GM18517 (cell line): ENCODE measurements around the gene KRTAP1-4.
"Not testable (repeated sequence)": the region's sequence is repeated elsewhere in the genome, so short reads cannot be mapped to it uniquely, and the experiment has no call there.

ENCODE experiments used
- ATAC-seq: cut with Tn5 transposase; IDR thresholded peaks from one replicate; pipeline ENCODE4 v1.9.1; 2021; ENCODE audit warnings: mild to moderate bottlenecking, moderate library complexity; ENCODE audit not compliant: unreplicated experiment

Gene KRTAP1-4

DNA sequence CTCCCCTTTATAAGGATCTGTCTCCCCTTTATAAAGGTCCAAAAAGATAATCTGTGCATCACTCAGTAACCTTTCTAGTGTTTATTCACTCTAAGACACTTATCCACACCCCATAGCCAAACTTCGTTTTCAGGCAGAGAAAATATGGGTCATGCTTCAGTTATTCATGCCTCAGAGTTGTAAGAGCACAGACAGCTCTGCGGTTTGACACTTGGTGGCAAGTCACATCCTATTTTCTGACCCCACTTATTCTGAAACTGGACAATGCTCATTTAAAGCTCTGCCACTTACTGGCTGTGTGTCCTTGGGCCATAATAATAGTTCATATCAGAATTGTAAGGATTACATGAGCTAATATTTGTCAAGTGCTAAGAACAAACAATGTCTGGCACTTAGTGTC, 19.1 kb upstream of the KRTAP1-4 start:
- no peak for ATAC-seq

DNA sequence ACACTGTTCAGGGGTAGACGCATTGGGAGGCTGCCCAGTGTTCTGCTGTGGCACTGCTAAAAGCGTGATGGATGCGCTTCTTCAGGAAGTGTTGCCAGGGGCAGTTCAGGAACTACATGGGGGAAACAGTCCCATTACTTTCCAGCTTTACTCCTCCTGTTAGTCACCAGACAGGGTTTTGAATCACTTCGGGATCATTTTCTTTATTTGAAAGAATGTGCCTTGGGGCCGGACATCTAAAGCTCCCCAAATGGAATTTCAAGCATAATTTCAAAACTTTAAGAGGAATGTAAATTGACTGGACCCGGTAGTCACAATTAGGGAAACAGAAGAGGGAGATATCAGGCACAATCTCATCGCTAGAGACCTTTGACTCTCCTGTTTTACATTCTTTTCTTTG, 18.4 kb upstream of the KRTAP1-4 start:
- ATAC-seq = no peak

GRCh38 chr17:41046735-41047465, 16.9 kb upstream of the KRTAP1-4 start, which contains the start of gene KRTAP2-1:
Gene KRTAP2-1 (minus strand): TSS chr17:41047316. CDS start chr17:41047267, 49 bp downstream.
- not testable (repeated sequence) for ATAC-seq

DNA sequence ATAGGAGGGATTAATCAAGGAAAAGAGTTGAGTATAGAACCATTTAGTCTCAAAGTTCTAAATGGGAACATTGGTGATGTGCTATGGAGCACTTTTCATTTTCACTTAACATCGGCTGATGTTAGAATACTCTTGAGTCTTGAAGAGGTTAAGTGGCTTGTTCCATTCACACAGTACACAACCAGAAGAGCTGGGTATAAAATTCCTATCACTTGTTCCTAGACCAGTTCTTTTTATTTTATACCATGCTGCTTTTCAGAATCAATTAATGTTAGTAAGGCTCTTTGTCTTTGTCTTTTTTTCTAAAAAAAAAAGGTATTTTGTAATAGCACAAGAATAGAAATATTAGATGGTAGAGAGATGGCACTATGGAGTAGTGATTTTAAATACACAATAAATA, 13.0 kb upstream of the KRTAP1-4 start:
- no peak for ATAC-seq

DNA sequence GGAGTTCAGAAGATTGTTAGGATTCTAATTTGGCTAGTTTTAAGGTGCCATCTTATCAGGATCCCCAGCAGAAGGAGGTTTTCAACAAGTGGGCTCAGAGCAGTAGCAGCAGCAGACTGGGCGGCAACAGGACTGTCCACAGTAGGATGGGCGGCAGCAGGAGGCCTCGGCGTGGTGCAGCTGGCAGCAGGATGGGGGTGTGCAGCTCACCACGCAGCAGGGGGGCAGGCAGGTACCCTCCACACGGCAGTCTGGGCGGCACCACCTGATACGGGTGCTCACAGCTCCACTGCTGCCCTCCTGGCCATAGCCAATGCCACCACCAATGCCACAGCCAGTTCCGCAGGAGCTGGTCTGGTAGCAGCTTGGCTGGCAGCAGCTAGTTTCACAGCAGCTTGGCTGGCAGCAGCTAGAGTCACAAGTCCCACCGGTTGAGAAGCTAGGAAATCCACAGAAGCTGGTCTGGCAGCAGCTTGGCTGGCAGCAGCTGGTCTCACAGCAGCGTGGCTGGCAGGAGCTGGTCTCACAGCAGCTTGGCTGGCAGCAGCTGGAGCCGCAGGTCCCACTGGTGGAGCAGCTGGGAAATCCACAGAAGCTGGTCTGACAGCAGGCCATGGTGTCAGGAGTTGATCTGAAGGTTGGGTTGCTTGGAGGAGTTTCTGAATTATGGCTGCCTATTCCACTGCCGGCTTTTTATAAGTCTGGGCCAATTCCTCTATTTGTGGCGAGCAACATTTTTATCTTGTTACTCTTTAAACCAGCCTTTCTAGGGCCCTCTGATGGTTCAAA, 11.0 kb upstream of the KRTAP1-4 start, which contains the start of gene KRTAP1-1:
Gene KRTAP1-1 (minus strand): TSS at position 668 of the 789 bp plus-strand sequence. CDS start 53 bp downstream, at position 615.
- ATAC-seq = not testable (repeated sequence)

DNA sequence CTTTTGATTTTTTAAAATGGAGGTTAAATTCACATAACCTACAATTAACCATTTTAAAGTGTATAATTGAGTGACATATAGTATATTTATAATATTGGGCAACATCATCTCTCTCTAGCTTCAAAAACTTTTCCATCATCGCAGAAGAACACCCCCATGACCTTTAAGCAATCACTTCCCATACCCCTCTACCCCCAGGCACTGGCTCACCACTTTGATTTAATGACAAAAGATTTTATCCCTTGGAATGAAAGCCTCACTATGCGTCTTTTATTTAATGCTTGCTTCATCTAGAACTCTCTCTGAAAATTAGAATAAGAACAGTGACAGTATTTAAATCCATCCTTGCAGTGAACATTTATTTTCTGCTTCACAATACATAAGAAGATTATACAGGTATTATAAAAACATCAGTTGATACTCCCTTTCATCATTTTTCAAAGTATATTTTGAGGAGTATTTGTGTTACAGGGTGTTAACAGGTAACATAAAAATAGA, 7.9 kb upstream of the KRTAP1-4 start:
- no peak for ATAC-seq

DNA sequence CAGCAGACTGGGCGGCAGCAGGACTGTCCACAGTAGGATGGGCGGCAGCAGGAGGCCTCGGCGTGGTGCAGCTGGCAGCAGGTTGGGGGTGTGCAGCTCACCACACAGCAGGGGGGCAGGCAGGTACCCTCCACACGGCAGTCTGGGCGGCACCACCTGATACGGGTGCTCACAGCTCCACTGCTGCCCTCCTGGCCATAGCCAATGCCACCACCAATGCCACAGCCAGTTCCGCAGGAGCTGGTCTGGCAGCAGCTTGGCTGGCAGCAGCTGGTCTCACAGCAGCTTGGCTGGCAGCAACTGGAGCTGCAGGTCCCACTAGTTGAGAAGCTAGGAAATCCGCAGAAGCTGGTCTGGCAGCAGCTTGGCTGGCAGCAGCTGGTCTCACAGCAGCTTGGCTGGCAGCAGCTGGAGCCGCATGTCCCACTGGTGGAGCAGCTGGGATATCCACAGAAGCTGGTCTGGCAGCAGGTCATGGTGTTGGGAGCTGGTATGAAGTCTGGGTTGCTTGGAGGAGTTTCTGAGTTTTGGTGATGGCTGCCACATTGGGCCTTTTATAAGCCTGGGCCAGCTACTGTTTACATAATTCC, 4.4 kb upstream of the KRTAP1-4 start, which contains the start of gene KRTAP1-3:
Gene KRTAP1-3 (minus strand): TSS at position 529 of the 590 bp plus-strand sequence. CDS start 53 bp downstream, at position 476.
- ATAC-seq = not testable (repeated sequence)

- ATAC-seq = no peak
These were observed 3.1 kb downstream of the KRTAP1-4 start, which contains the start of gene KRTAP1-5 for GRCh38 chr17:41026715-41027471. Gene KRTAP1-5 (minus strand): TSS chr17:41027208. CDS start chr17:41027155, 53 bp downstream.

DNA sequence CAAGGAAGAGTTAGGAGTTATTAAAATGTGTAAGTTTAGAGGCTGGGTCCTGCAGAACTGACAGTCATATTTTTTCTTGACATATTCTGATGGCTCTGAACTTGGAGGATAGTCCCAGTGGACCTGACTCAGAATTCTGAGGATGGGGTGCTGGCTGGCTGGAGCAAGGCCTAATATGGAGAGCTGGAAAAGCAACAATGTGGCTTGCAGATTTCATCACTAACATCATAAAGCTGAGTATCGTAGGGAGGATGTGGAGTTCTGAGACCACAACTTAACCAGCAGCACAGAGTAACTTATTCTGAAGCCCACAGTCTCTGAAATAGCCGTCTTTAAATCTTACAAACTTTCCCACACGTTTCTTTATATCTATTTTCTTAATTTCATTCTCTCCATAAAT, 5.3 kb downstream of the KRTAP1-4 start:
- ATAC-seq = no peak

DNA sequence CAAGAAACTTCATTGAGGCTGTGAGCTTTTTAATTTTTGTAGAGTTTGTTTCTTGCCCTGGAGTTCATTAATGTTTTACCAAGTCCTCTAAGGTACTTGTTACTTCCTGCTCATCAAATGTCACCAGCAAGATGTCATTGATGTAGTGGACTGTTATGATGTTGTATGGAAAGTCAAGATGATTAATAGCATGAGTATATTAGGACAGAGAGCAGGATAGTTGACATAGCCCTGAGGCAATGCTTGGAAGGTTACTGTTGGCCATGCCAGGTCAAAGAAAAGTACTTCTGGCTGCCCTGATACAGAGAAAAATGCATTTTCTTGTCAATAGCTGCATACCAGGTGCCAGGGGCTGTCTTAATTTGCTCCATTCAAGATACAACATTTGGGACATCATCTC, 9.7 kb downstream of the KRTAP1-4 start:
- ATAC-seq = no peak

- ATAC-seq = no peak
These were observed 10.6 kb downstream of the KRTAP1-4 start for GRCh38 chr17:41019415-41019814.

DNA sequence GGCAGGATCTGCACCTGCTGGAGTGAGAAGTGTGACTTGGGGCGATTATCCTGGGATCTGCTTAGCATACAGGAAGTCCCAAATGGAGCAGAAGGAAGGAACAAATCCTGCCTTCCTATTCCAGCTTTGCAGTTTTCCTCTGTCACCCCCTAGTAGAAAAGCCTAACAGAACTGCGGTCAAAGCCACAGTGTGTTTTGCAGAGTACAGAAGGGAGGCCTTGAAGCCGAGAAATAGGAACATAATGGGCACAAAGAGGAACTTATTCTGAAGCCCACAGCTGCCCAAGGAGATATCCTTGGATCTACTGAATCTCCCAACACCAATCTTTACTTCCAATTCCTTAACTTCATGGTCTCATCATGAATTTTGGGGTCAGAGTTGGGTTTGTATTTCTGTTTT, 11.5 kb downstream of the KRTAP1-4 start:
- no peak for ATAC-seq

- no peak for ATAC-seq
These were observed 13.3 kb downstream of the KRTAP1-4 start for GRCh38 chr17:41016578-41017215.

- ATAC-seq = no peak
These were observed 14.5 kb downstream of the KRTAP1-4 start for GRCh38 chr17:41015454-41015853.

DNA sequence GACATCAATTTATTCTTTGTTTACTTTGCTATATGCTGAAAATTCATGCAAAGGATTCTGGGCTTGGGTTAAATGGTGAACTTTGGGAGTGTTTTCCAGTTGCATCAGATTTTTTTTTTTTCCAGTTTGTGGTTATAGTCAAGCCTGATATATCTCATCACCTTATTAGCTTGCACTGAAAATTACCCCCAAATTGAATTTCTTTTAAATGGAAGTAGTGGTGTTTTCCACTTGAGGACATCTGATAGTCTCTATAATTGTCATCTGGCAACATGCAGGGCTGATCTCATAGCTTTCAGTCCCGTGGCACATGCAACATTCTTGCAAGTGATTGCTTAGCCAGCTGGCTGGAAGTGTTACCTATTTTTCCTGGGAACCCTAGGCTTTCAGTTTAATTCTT, 16.4 kb downstream of the KRTAP1-4 start:
- no peak for ATAC-seq

DNA sequence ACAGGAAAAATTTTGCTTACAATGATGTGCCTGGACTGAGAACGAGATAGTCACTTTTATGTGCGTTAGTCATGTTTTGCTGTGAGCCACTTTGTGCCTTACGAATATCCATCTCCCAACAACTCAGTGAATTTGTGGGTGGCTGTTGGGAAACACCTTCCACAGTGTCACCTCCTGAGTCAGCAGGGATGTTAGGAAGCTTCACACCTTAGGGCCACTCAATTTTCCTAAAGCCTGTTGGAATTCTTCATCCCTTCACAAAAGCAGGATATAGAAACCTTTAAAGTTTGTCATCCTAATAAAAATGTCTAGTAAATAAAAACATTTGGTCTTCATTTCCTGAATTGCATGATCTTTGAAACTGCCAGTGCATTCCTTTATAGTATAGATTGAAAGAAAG, 16.8 kb downstream of the KRTAP1-4 start:
- no peak for ATAC-seq

DNA sequence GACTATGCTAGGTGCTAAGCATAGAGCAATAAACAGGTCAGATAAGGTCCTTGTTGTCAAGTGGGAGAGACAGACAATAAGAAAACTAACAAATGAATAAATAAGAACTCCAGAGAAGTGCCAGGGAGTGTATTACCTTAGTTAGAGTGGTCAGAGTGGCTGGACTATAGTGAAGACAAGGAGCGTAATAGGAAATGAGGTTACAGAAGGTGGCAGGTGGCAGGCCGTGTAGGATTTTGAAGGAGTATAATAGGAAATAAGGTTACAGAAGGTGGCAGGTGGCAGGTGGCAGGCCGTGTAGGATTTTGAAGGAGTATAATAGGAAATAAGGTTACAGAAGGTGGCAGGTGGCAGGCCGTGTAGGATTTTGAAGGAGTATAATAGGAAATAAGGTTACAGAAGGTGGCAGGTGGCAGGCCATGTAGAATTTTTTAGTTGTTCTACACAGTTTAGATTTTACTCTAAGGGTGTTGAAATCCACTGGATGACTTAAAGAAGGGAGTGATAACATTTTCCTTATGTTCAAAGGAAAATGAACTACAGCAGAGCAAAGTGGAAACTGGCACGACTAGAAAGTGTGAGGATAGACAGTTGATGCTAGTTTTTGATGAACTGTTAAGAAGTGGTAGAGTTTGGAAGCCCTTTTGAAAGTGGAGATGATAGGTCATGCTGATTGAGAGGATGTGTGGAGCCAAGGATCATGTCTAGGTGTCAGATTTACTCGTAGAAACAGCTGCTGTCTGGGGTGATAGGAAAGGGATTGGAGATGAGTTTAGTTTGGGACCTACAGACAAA, 17.5 kb downstream of the KRTAP1-4 start:
- ATAC-seq = no peak

GRCh38 chr17:41010441-41010840, 19.6 kb downstream of the KRTAP1-4 start:
- no peak for ATAC-seq

GRCh38 chr17:41009936-41010335, 20.1 kb downstream of the KRTAP1-4 start:
- no peak for ATAC-seq
